Endometrial microvascular endothelial cells (primary cell): ENCODE measurements around the gene CHRM3. TPM values are rescaled to one million over a fixed set of nuclear protein-coding genes. Genes with fewer than 3 reads are reported as not detected.

Experiments
- in situ Hi-C: cut with HindIII; loops from 2 replicates; pipeline ENCODE4 v1.10.0; 2017; ENCODE audit warnings: low sequenced_read_pairs, low pct_unique_long_range_greater_than_20kb; ENCODE audit errors: inconsistent ontology term
- total RNA-seq: library from RNA; depleted of rRNA; stranded (reverse); fragments of >200 nt; gene quantifications from one replicate; pipeline ENCODE4 v1.2.3, GENCODE V29; 2015; ENCODE audit errors: inconsistent ontology term

CHRM3 gene
- total RNA-seq, 1 donor from 2014 or later, result not detected

DNA sequence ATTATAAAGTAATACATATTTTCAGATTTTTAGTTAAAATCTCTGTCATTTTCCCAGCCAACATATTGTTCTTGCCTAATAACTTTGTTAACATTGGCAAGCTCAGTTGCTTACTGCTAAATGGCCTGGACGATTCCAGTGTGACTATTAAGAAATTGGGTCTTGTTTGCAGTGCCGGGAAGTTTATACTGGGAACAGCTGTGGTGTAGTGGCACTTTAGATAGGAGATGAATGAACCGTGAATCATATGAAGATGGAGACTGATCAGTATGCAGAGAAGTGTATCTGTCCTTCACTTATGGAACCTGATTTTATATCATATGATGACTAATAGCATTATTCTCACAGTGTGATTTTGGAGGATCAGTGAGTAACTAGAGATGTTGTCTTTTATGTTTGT lies 3.3 kb downstream of the CHRM3 start:
- in situ Hi-C loops, result no loop called here

DNA sequence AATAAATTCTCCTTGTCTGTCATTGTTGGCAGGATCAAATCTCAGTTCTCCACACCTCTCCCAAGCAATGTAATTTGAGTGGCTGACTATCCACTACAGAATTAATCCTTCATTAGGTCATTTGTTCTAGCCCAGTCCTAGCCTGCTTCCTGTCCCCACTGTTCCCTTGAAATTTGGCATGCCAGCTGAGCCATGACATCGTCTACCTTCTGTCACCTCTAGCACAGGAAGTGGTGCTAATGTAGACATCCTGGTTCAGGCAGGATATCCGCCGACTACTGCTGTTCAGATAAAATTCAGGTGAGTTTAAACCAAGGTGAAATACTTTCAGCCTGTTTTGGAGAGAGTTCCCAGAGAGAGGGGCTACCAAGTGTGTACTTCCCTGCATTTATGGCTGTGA lies 5.9 kb downstream of the CHRM3 start:
- in situ Hi-C loops, result no loop called here

DNA sequence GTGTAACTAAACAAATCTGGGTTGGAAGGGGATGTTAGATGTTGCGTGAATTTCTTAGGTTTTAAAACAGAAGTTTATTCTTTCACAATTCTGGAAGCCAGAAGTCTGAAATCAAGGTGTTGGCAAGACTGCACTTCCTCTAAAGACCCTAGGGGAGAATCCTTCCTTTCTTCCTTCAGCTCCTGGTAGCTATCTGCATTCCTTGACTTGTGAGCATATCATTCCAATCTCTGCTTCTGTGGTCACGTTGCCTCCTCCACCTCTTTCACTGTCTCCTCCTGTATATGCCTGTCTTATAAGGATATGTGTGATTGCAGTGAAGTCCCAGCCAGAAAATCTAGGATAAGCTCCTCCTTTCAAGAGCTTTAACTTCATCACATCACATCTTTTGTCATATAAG lies 7.7 kb downstream of the CHRM3 start:
- in situ Hi-C loops, result no loop called here

DNA sequence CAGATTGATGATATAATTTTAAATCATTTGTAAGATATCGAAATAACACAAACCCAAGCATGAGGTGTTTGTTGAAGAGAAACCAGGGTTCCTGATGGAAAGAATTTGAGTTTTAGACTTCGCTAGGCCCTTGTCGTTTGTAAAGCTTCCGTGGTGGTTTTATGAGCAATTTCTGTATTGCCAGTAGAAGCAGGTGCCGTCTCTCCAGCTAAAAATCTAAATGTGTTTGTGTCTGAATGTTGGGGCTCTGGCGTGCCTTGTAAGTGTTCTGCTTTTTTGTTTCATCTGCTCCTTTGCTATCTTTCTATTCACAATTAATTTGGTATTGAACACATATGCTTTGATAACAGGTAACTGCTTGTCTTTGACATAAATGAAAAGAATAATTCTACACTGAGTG lies 27.5 kb downstream of the CHRM3 start:
- in situ Hi-C loops, result no loop called here

DNA sequence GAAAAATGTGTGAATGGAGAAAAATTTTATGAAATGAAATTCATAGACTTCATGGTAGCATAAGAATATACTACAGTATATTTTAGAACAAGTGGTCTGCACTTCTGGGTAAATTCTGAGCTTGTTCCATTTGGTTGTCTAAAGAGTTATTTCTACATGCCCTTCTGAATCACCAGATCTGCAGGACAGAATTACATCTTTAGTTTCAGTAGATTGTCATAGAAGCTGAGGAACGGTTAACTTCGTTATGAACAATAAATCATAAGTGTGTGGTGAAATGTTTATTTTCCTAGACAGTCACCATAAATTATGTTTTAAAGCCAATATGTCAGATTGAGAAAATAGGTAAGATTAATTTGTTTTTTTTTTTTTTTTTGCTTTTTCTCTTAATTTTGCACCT lies 30.9 kb downstream of the CHRM3 start:
- in situ Hi-C loops, result no loop called here

DNA sequence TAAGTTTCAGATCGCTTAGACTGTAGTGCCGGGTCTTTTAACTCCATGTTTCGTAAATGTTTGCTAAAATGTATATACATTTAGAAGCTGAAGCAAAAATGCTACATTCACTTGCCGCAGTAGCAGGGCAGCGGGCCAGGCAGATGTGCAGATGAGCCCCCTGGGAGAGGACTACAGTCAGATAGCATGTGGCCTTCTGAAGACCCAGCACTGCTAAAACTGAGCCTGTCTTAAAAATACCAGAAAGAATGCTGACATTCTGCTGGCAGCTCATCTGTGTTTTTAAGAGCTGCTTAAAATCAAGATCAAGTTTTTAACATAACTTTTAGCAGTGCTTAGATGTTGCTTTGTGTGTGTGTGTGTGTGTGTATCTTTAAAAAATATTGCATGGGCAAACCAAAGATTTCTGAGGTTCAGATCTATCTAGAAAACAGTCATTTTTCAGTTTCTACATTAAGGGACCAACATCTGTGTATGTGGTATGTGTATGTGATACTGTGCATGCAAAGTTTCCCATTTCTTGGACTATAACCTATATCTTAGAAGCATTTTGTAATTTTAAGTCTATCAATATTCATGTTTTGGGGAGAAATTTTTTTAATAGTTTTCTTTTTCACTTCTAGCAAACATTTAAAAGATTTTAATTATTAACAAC lies 31.7 kb downstream of the CHRM3 start:
- in situ Hi-C loops, result no loop called here

DNA sequence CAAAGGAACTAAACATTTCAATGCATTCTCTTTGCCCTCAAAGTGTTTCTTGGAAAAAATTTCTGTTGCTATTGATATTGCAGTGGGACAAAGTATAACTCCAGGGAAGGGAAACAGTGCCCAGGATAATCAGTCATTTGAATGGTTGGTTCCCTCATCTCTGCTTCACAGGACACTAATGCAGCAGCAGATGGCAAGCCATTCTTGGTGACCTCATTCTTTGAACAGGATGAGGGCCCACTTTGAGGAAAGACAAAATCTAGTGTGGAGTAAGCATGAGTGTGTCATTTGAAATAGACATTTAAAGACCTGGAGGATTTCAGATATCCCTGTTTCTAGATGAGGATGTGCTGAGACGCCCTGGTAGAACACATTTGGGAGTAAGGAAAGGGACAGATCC lies 32.3 kb downstream of the CHRM3 start:
- in situ Hi-C loops, result no loop called here

DNA sequence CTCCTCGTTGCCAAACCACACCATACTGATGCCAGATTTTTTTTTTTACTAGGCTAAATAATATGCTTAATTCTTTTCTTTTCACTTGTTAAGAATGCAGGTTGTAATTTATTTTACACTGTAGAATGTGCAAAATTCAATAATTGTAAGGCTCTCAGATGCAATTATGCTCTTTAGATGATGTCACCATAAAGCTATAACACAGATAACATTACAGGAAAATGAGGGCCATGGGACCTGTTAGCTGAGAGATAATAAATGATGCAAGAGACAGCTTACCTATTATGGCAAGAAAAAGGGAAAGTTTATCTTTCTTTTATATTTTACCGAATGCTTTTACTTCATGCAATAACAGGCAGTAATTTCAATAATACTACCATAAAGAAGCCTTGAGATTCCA lies 35.4 kb downstream of the CHRM3 start:
- in situ Hi-C loops, result no loop called here

DNA sequence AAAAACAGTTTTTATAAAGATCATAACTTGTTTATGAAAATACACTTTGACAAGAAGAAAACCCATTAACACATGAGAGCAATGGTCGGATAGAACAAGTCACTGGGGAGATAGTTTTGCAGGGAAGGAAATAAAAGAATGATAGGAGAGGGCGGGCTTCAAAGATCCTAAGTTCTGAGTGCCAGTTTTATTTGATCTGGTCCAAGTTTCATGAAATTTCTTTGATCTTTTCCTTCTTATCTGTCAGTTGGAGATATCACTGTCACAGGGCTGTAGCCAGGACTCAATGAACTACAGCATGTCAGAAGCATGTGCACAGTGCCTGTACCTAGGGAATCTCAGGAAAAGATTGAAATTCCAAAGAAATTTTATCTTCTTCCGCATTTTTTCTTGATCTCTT lies 36.5 kb downstream of the CHRM3 start:
- in situ Hi-C loops, result no loop called here

DNA sequence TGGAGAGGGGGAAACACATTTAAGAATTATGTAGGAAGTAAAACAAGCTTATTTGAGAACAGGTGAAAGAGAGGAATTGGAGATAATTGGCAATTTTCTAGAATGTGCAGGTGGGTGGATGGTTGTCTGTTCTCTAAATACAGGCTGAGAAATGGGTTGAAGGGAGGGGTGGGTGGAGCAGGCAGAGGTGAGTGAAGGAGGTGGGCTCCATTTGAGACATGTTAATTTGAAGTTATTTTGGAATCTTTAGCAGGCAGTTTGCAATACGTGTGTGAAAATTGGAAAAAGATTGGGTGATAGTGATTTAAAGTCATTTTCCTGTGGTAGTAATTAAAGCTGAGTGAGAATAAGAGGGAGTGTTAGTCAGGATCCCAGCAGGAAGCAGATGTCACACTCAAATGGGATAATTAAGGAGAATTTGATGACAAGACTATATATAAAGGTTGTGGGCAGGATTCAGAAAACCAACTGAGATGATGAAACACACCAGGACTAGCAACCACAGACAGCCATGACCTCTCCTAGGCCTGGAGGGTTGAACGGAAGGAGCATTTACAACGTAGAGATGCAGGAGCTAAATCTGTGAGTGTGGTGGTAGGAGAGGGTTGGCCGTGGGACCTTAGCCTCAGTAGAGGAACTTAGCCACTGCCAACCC lies 40.6 kb downstream of the CHRM3 start:
- in situ Hi-C loops, result no loop called here

GRCh38 chr1:239427712-239428111 lies 41.3 kb downstream of the CHRM3 start:
- in situ Hi-C loops, result no loop called here

GRCh38 chr1:239428120-239428710 lies 41.8 kb downstream of the CHRM3 start:
- in situ Hi-C loops, result no loop called here

DNA sequence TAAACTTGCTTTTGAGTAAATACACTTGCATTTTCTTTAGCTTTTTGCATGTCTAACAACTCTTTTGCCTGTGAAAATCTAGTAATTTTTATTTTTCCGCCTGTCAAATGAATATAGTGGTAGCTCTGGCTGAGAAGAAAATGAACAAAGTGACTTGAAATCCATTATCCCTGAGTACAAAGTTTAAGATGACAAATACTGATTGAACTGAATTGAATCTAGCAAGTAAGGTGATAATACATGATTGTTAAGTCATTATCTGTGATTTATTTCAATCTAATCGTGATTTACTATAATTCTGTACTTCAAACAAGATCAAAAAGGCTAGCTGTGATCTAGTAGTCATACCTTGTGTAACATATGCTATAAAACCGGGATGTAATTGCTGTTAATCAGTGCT lies 42.8 kb downstream of the CHRM3 start:
- in situ Hi-C loops, result no loop called here

GRCh38 chr1:239432255-239432654 lies 45.9 kb downstream of the CHRM3 start:
- in situ Hi-C loops, result no loop called here

DNA sequence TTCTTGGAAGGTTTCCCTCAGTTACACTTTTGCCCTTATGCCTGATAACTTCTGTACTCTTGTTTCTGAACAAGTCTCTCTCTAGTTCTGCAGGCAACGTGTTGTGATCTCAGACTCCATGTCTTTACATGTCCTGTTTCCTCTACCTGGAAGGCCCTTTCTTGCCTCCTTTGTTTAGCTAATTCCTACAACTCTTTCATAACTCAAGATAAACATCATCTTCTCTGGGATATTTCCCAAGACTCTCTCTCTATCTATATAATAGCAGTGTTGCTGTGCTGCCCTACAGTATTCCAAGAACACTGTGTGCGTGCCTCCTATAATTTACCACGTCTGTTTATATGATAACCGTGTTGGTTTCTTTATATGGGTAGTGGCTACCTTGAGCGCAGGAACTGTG lies 47.8 kb downstream of the CHRM3 start:
- in situ Hi-C loops, result no loop called here
